Testis (tissue), 3 donors: ENCODE results near the gene ATP1A1. TPM values are rescaled to one million over a fixed set of nuclear protein-coding genes. Genes with fewer than 3 reads are reported as not detected.

Experiments used
- DNase-seq: peaks from one replicate; pipeline ENCODE4 v3.0.0-alpha.2; 2019
- H3K27ac ChIP-seq, 2 donors: fragments of 200-600 bp; sonication (generic); one replicate each; pipeline ENCODE4 v1.5.1; 2019
- H3K27me3 ChIP-seq: fragments of 200-600 bp; sonication (generic); one replicate; pipeline ENCODE4 v1.5.1; 2019
- H3K36me3 ChIP-seq: fragments of 200-600 bp; sonication (generic); one replicate; pipeline ENCODE4 v1.5.1; 2017; ENCODE audit warnings: low read depth; ENCODE audit errors: missing control alignments
- H3K4me1 ChIP-seq: fragments of 200-600 bp; sonication (generic); one replicate; pipeline ENCODE4 v1.5.1; 2019
- H3K4me3 ChIP-seq, 2 donors: fragments of 200-600 bp; sonication (generic); one replicate each; pipeline ENCODE4 v1.5.1; 2017 to 2019
- H3K9me3 ChIP-seq: fragments of 200-600 bp; sonication (generic); one replicate; pipeline ENCODE4 v1.5.1; 2017
- POLR2A ChIP-seq: fragments of 450-650 bp; IDR thresholded peaks from one replicate; pipeline ENCODE4 v1.6.1; 2017; ENCODE audit warnings: antibody characterized with exemption, mild to moderate bottlenecking, moderate library complexity
- WGBS, 2 donors: methylation state at CpG; one replicate each; pipeline ENCODE4 v1.1.5; 2018; 5-methylcytosine and 5-hydroxymethylcytosine counted together
- intact Hi-C: fragments of 100-400 bp; cut with DNase I; formaldehyde crosslinking; loops from one replicate; pipeline ENCODE4 v1.15.1; 2023; ENCODE audit warnings: low total_unique reads
- polyA plus RNA-seq: library from polyadenylated mRNA; stranded (reverse); fragments of 350-450 nt; fragmentation: Illumina TruSeq; extraction: RNeasy Lipid Tissue Mini Kit (QIAGEN cat#74804); gene quantifications from one replicate; pipeline ENCODE4 v1.2.3, GENCODE V29; 2014; ENCODE audit warnings: low read depth, low replicate concordance; ENCODE audit not compliant: insufficient read depth
- total RNA-seq, 2 donors: library from RNA; depleted of rRNA; stranded (reverse); fragments of >200 nt; gene quantifications; one replicate each; pipeline ENCODE4 v1.2.3, GENCODE V29; 2016
- TF ChIP-seq, protein P1 (sequence below), 3 experiments: fragments of 450-650 bp in 2 of 3; fragments of 200-600 bp in 1 of 3; sonication (generic) in 1 of 3; IDR thresholded peaks; one replicate each; pipeline ENCODE4 v1.5.1; 2016 to 2019; ENCODE audit warnings: antibody characterized with exemption in 3 of 3, mild to moderate bottlenecking in 2 of 3, moderate library complexity in 1 of 3

ATP1A1 gene
- total and polyA plus RNA-seq, 3 donors from 2014 or later, result 394 to 561 (median 444) TPM

DNA sequence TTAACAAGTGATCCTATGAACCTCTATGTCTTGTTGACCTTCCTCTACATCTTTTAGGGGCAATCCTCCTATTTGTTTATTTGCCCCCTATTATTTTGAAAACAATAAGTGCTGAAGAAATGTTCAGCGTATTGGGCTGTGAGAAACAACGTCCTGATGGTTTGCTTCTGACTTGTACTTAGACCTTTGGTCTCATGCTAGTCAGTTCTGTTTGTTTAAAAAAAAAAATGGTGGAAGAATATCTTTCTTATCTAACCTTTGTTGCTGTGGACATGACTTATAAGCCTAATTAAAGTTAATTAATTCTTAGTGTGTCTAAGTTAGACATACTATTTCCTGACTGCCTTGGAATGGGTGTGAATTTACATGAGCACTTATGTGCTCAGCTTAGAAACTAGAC is 20.7 kb downstream of the ATP1A1 start:
- 81 to 82% methylated on average over 2 of the region's 2 CpGs for WGBS, 2 donors
- no peak overlapping the region for H3K27ac ChIP-seq
- intact Hi-C loops, result no loop called here

DNA sequence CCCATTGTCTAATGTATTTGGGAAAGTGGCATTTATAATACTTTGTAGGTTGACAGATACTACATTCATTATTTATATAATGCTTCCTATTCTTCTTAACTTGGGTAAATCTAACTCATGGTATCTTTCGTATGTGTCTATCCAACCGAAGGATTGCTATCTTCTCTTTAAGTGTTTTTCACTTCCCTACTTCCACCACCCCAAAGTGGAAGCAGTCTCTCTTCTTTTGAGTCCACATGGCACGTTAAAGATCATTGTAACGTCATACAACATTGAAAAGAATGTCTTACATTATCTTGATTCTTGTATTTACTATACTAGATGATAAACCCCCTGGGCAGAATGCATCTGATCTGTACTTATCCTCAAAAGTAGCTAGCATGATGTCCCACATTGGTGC is 21.2 kb downstream of the ATP1A1 start:
- intact Hi-C loops, result no loop called here
- Histone ChIP-seq H3K27me3 (no peaks in the 10 kb centered on the region), H3K27ac (no peak overlapping the region), H3K36me3 (peaks cover 5% of the 10 kb centered on the region), H3K4me3 (no peak overlapping the region), H3K4me1 (peaks cover 5% of the 10 kb centered on the region), H3K9me3 (no peaks in the 10 kb centered on the region)
- TF ChIP-seq, protein P1, sequence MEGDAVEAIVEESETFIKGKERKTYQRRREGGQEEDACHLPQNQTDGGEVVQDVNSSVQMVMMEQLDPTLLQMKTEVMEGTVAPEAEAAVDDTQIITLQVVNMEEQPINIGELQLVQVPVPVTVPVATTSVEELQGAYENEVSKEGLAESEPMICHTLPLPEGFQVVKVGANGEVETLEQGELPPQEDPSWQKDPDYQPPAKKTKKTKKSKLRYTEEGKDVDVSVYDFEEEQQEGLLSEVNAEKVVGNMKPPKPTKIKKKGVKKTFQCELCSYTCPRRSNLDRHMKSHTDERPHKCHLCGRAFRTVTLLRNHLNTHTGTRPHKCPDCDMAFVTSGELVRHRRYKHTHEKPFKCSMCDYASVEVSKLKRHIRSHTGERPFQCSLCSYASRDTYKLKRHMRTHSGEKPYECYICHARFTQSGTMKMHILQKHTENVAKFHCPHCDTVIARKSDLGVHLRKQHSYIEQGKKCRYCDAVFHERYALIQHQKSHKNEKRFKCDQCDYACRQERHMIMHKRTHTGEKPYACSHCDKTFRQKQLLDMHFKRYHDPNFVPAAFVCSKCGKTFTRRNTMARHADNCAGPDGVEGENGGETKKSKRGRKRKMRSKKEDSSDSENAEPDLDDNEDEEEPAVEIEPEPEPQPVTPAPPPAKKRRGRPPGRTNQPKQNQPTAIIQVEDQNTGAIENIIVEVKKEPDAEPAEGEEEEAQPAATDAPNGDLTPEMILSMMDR (IDR thresholded peaks at IDR 0.05), result no peak
- no peak for TF ChIP-seq POLR2A
- no peak for DNase-seq
- WGBS, 2 donors, result 83 to 93% methylated on average over 4 of the region's 4 CpGs

More for the DNA sequence above, 20.7 kb downstream of the ATP1A1 start:
- Histone ChIP-seq H3K27me3 (no peaks in the 10 kb centered on the region), H3K4me3 (no peak overlapping the region), H3K9me3 (no peaks in the 10 kb centered on the region), H3K4me1 (peaks cover 5% of the 10 kb centered on the region), H3K36me3 (peaks cover 5% of the 10 kb centered on the region)
- TF ChIP-seq, protein P1 (IDR thresholded peaks at IDR 0.05), result no peak
- no peak for TF ChIP-seq POLR2A
- DNase-seq, result no peak

DNA sequence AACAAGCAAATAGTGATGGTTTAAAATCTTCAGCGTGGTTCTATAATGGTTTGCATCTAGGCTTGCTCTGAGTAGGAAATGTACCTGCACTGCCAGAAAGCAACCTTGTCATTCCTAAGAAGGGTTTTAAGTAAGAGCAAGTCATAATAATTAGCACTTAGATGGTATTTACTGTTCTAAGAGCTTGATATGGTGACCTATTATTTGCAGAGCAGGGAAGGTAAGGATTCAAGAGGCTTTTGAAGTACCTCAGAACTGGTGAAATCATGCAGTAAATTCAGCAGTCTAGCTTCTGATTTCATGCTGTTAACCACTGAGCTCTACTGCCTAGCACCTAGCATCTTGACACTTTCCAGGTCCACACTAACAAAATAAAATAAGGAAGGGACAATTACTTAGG is 23.7 kb downstream of the ATP1A1 start:
- no peak for TF ChIP-seq POLR2A
- TF ChIP-seq, protein P1 (IDR thresholded peaks at IDR 0.05), result no peak
- no peaks in the 10 kb centered on the region for H3K27me3 ChIP-seq
- intact Hi-C loops, result no loop called here
- no peak overlapping the region for H3K27ac ChIP-seq
- H3K4me3 ChIP-seq, result no peak overlapping the region
- H3K9me3 ChIP-seq, result no peaks in the 10 kb centered on the region
- H3K4me1 ChIP-seq, result no peaks in the 10 kb centered on the region
- WGBS, 2 donors, result 100% methylated on average over 1 of the region's 1 CpG
- no peak for DNase-seq
- H3K36me3 ChIP-seq, result peaks cover 5% of the 10 kb centered on the region

DNA sequence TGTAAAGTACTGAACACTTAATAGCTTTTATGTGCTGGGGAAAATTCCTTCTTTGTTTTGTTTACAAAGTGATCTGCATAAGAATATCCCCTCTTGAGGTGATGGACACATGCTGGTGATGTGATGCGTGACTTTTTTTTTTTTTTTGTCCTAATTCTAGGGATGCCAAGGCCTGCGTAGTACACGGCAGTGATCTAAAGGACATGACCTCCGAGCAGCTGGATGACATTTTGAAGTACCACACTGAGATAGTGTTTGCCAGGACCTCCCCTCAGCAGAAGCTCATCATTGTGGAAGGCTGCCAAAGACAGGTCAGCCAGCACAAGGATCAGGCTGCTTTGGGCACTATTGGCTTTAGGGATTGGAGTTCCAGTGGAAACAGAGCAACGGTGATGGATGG is 24.7 kb downstream of the ATP1A1 start:
- Histone ChIP-seq H3K27me3 (no peaks in the 10 kb centered on the region), H3K27ac (no peak overlapping the region), H3K4me1 (no peaks in the 10 kb centered on the region), H3K9me3 (no peaks in the 10 kb centered on the region), H3K36me3 (peaks cover 5% of the 10 kb centered on the region), H3K4me3 (no peak overlapping the region)
- no peak for TF ChIP-seq POLR2A
- TF ChIP-seq, protein P1 (IDR thresholded peaks at IDR 0.05), result no peak
- no peak for DNase-seq
- WGBS, 2 donors, result 80 to 82% methylated on average over 5 of the region's 5 CpGs
- intact Hi-C loops, result no loop called here

DNA sequence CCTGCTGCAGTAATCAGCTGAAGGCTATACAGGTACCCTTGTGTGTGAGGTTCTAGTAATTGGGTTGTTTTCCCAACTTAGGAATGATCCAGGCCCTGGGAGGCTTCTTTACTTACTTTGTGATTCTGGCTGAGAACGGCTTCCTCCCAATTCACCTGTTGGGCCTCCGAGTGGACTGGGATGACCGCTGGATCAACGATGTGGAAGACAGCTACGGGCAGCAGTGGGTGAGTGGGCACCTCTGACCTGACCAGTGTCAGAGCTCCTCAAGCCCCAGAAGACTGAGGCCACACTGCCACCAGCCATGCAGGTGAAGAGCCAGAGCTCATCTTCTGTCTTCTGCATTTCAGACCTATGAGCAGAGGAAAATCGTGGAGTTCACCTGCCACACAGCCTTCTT is 27.7 kb downstream of the ATP1A1 start:
- intact Hi-C loops, result no loop called here
- H3K27ac ChIP-seq, result no peak overlapping the region
- H3K27me3 ChIP-seq, result no peaks in the 10 kb centered on the region
- no peak for DNase-seq
- no peaks in the 10 kb centered on the region for H3K9me3 ChIP-seq
- peaks cover 5% of the 10 kb centered on the region for H3K36me3 ChIP-seq
- 90 to 100% methylated on average over 5 to 6 of the region's 6 CpGs for WGBS, 2 donors
- no peak overlapping the region for H3K4me3 ChIP-seq
- H3K4me1 ChIP-seq, result no peaks in the 10 kb centered on the region
- TF ChIP-seq, protein P1 (IDR thresholded peaks at IDR 0.05), result no peak
- TF ChIP-seq POLR2A, result no peak
